NCI-H69 (cell line): ENCODE measurements around the gene FERMT2.

Experiments used
- DNase-seq: peaks from one replicate; lab custom pipeline; 2025; lab: John Stamatoyannopoulos, UW

Gene FERMT2

DNA sequence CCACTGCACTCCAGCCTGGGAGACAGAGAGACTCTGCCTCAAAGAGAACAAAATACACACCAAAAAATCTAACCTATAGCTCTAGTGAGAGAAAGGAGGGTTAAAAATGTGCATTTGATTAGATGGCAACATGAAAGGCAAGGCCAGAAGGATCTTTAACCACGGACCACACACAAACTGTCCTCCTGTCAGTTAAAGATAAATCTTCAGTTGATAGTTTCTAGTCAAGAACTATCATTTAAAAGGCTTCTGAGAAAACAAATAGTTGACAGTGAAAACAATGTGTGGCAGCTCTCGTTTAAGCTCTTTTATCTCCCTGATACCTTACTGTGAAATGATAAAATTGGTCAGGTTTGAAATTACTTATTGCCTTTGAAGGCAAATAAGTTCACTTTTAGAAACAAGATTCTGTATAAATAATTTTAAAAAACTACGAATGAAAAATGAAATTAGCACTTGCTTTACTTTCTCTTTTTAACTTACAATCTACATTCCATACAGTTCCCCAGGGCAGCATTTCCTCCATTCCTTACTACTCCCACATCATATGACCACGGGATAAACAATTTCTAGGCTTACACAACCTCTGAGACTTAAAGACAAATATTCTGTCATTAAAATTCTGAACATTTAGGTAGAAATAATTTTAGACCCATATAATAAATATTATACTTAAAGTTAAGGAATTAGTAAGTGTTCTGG lies 88.1 kb downstream of the FERMT2 start:
- DNase-seq, result no peak

- no peak for DNase-seq
Measured at GRCh38 chr14:52861403-52861802, 89.4 kb downstream of the FERMT2 start.

GRCh38 chr14:52860910-52861309 lies 89.9 kb downstream of the FERMT2 start:
- DNase-seq, result no peak

DNA sequence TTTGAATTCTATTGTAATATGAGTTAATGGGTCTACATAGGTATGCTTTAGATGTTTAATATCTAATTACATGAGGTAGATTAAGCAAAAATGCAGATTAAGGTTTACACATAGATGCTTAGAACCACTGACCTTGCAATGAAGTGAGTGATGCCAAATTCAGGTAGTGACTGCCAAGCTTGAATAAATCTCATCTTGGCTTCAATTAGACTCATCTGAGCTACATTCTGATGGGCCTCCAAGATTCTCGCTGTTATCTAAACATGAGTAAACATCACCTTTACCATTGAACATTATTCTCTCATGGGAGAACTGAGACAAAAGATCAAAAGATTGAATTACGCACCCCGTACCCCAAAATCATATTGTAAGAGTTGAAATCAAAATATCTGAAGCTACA lies 90.6 kb downstream of the FERMT2 start:
- no peak for DNase-seq

- DNase-seq, result no peak
Measured at GRCh38 chr14:52856139-52856538, 94.7 kb downstream of the FERMT2 start.

- no peak for DNase-seq
Measured at GRCh38 chr14:52853522-52853854, 97.4 kb downstream of the FERMT2 start.

- peak; percentile 88 for DNase-seq
Measured at GRCh38 chr14:52852810-52853521, 97.9 kb downstream of the FERMT2 start.

- DNase-seq, result no peak
Measured at GRCh38 chr14:52850451-52850909, 100.4 kb downstream of the FERMT2 start.

- DNase-seq, result no peak
Measured at GRCh38 chr14:52848626-52849025, 102.2 kb downstream of the FERMT2 start.

DNA sequence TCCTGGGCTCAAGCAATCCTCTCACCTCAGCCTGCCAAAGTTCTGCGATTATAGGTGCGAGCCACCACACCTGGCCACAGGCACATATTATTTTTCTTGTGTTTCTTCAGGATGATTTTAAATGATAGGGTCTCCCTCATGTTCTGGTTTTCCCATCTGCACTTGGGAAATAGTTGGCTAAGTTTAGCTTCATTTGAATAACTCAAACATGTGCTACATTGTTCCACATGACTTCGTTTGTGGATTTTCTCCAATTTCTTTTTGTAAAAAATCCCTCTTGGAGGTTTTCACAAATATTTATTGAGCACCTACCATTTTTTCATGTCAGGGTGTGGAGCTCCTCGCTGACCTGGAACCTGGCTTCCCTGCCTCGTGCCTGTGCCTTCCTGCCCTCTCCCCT lies 104.3 kb downstream of the FERMT2 start:
- no peak for DNase-seq

DNA sequence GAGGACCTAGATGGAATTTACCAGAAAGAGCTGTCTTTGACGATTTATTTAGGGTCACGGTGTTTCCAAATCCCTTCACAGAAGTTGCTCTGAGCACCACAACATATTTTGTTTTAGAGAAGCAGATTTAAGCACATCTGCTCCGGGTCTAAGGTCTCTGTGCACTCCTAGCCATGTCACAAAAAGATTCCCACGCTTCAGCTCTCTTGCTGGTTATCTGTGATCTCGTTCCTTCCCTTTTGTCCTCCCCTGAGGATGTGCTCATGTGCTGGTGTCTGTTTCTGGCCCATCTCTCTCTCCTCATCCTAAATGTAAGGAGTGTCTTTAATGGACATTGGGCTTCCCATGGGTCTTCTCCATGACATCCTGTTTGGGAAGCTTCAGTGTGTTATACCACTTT lies 105.8 kb downstream of the FERMT2 start:
- no peak for DNase-seq

GRCh38 chr14:52844262-52845060 lies 106.4 kb downstream of the FERMT2 start:
- no peak for DNase-seq

- DNase-seq, result peak; percentile 25
Measured at GRCh38 chr14:52840877-52841276, 110.0 kb downstream of the FERMT2 start.

DNA sequence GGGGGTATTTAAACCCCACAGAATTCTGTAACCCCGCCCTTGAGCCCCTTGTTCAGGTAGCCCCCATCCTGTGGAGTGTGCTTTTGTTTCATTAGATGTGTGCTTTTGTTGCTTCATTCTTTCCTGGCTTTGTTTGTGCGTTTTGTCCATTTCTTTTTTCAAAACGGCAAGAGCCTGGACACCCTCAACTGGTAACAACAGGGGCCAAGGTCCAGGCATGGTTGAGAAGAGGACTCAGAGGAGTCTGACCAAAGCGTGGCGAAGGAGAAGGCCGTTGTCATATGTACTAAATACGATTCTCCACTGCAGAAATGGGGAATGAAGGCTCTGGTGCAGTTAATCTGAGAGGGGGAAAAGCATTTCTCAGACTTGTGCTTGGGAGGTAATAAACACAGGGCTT lies 113.4 kb downstream of the FERMT2 start:
- no peak for DNase-seq

DNA sequence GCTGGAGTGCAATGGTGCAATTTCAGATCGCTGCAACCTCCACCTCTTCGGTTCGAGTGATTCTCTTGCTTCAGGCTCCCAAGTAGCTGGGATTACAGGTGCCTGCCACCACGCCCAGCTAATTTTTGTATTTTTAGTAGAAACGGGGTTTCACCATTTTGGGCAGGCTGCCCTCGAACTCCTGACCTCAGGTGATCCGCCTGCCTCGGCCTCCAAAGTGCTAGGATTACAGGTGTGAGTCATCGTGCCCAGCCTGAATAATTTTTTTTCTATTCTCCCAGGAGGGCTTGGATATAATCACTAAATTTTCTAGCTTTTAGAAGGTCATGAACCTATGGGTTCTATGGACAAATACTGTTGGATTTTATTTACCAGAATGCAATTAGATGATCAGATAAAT lies 114.8 kb downstream of the FERMT2 start:
- peak; percentile 48 for DNase-seq

DNA sequence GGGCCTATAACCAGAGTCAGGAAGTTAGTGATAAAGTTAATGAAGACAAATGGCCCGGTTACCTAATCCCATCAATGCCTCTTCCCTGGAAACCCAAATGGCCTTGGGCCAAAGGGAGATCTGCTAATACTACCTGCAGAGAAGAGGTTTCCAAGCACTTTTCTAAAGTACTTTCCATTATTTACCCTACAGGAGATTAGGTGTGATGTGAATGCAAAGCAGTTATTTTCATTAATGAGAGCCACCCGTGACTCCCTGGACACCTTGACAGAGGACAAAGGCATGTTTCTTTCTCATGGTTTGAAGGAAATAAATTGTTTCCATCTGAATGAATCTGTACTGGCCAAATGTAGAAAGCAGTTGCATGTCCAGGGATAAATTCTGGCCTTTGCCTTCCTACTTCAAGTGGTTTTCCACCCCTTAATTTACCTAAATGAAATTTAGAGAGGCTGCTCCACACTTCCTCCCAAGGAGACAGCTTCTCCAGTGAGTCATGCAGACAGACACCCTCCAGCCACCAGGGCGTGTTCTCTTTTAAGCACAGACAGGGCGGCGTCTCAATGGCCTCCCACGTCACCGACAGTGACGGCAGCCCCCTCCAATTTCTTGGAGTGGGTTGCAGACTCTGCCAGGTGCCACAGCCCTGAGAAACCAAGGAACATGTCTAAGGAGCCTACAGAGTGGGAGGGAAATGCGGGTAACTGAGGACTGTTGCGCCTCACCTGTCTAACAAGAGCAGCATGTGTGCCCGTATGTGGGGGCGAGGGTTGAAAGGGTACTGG lies 115.5 kb downstream of the FERMT2 start:
- peak; percentile 95 for DNase-seq

GRCh38 chr14:52834440-52834842 lies 116.4 kb downstream of the FERMT2 start:
- peak; percentile 64 for DNase-seq

GRCh38 chr14:52833891-52834290 lies 117.0 kb downstream of the FERMT2 start:
- DNase-seq, result no peak

DNA sequence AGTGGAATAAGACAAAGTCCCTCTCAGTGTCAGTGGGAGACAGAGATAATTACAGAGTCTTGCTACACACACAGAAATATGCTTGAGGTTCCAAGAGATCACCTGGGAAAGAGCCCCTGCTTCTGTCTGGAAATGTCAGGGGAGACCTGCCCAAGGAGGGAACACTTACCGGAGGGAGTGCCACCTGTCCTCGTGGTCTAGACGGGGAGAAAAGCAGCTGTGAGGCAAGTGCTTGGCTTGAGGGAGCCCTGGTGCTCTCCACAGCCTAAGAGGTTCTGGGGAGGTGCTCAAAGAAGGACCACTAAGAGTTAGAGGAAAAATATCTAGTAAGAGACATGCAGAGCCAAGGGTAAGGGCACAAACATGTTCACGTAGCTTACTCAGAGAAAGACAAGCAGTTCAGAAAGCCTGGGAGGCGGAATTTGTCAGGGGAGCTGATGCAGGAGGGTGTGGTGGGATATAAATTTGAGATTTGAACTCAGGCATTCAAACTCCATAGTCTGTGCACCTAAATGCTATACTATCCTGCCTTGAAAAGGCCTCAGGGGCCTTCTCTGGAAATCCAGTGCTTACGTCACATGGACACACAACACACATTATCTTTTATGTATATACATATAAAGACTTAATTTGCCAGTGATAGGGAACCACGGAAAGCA lies 121.2 kb downstream of the FERMT2 start:
- peak; percentile 70 for DNase-seq

- no peak for DNase-seq
Measured at GRCh38 chr14:52827426-52827825, 123.4 kb downstream of the FERMT2 start.

- peak; percentile 8 for DNase-seq
Measured at GRCh38 chr14:52825085-52825484, 125.8 kb downstream of the FERMT2 start.

DNA sequence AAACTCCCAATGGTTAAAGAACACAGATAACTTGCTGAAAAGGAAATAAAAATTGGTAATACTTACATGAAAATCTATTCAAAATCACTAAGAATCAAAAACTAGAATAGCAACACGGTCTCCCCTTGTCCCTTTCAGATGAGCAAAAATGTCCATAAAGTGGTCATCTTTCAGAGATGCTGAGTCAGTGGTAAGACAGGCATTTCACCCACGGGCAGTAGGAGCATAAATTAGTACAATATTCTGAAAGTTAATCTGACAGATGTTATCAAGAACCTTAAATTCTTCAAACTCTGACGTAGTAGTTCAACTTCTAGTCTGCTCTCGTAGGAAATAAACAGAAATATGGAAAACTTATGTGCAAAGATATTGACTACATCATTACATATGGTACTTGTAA lies 126.4 kb downstream of the FERMT2 start:
- DNase-seq, result no peak
